Measurements from ENCODE around the gene UMODL1. TPM values are rescaled to one million over a fixed set of nuclear protein-coding genes. Genes with fewer than 3 reads are reported as not detected.

UMODL1 gene
- total RNA-seq, 3 donors from 2014 or later = 0.14 to 0.90 (median 0.16) TPM

DNA sequence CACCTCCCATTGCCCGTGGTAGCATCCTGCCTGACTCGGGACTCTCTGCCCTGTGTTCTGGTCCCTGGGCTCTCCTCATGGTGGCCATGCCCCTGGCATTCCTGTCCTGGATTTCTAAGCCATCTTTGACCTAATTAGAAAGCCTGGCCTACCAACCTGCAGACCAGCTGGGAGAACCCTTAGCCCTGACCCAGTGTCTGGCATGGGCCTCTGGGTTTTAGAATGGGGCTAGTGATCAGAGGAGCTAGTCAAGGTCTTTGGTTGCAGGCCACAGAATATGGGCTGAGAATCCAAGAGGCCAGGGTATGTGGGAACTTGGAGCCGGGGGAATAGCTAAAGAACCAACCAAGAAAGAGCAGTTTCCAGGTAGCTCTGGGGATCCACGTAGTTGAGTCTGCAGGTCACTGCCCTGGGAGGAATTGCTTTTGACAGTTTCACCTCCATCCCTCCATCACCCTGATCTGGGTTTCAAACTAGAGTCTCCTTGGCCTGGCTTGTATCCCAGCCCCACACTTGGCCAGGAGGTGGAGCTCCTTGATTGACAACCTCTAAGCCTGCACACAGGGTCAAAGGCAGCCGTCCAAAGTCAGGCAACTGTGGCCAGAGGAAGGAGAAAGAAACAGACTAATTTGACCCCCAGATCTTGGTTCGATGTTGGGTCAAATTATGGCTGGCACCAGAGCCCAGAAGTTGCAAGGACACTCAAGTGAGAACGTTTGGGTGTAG lies 93.1 kb downstream of the UMODL1 start:
- intact Hi-C loops (cut with DNase I, micrococcal nuclease) = loop anchor here in 1 of 2 donors (5.0 kb wide), 1 partner anchor 93 kb away; no protein-coding TSS in a partner anchor
- ATAC-seq = peak; percentile 90
- Histone ChIP-seq H3K4me3 (no peak overlapping the region), H3K36me3 (ENCODE audit: low read depth) (no peaks in the 10 kb centered on the region), H3K4me1 (ENCODE audit: low read depth) (peaks cover 15% of the 10 kb centered on the region), H3K9me3 (no peaks in the 10 kb centered on the region)
- TF ChIP-seq, protein P1, sequence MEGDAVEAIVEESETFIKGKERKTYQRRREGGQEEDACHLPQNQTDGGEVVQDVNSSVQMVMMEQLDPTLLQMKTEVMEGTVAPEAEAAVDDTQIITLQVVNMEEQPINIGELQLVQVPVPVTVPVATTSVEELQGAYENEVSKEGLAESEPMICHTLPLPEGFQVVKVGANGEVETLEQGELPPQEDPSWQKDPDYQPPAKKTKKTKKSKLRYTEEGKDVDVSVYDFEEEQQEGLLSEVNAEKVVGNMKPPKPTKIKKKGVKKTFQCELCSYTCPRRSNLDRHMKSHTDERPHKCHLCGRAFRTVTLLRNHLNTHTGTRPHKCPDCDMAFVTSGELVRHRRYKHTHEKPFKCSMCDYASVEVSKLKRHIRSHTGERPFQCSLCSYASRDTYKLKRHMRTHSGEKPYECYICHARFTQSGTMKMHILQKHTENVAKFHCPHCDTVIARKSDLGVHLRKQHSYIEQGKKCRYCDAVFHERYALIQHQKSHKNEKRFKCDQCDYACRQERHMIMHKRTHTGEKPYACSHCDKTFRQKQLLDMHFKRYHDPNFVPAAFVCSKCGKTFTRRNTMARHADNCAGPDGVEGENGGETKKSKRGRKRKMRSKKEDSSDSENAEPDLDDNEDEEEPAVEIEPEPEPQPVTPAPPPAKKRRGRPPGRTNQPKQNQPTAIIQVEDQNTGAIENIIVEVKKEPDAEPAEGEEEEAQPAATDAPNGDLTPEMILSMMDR (IDR thresholded peaks at IDR 0.05) = peak; percentile 58
- DNase-seq = peak; percentile 80 to 90 (median 85)

GRCh38 chr21:42164818-42165217 lies 93.7 kb downstream of the UMODL1 start:
- intact Hi-C loops (cut with DNase I, micrococcal nuclease) = loop anchor here in 1 of 2 donors (5.0 kb wide), 1 partner anchor 92 kb away; no protein-coding TSS in a partner anchor
- peaks cover 18% of the 10 kb centered on the region for H3K4me1 ChIP-seq (ENCODE audit: low read depth)
- ATAC-seq = peak; percentile 77

GRCh38 chr21:42165901-42166300 lies 94.8 kb downstream of the UMODL1 start:
- TF ChIP-seq, protein P1 (IDR thresholded peaks at IDR 0.05) = no peak
- intact Hi-C loops (cut with DNase I, micrococcal nuclease) = no loop called here
- ATAC-seq (no peak), DNase-seq (no peak)
- H3K4me1 ChIP-seq (ENCODE audit: low read depth) = peaks cover 21% of the 10 kb centered on the region
- no peaks in the 10 kb centered on the region for H3K36me3 ChIP-seq (ENCODE audit: low read depth)
- no peaks in the 10 kb centered on the region for H3K9me3 ChIP-seq
- H3K4me3 ChIP-seq = no peak overlapping the region

More at GRCh38 chr21:42164818-42165217, 93.7 kb downstream of the UMODL1 start:
- DNase-seq = no peak
- H3K9me3 ChIP-seq = no peaks in the 10 kb centered on the region
- H3K4me3 ChIP-seq = no peak overlapping the region
- no peaks in the 10 kb centered on the region for H3K36me3 ChIP-seq (ENCODE audit: low read depth)
- TF ChIP-seq, protein P1 (IDR thresholded peaks at IDR 0.05) = no peak

GRCh38 chr21:42169758-42170157 lies 98.6 kb downstream of the UMODL1 start:
- Histone ChIP-seq H3K4me3 (no peak overlapping the region), H3K9me3 (no peaks in the 10 kb centered on the region), H3K36me3 (ENCODE audit: low read depth) (no peaks in the 10 kb centered on the region), H3K4me1 (ENCODE audit: low read depth) (peaks cover 13% of the 10 kb centered on the region)
- peak; percentile 63 for ATAC-seq
- TF ChIP-seq, protein P1 (IDR thresholded peaks at IDR 0.05) = no peak
- intact Hi-C loops (cut with DNase I, micrococcal nuclease) = no loop called here
- DNase-seq = no peak

GRCh38 chr21:42171091-42172053 lies 100.3 kb downstream of the UMODL1 start:
- Histone ChIP-seq H3K4me1 (ENCODE audit: low read depth) (peaks cover 9% of the 10 kb centered on the region), H3K4me3 (no peak overlapping the region), H3K9me3 (no peaks in the 10 kb centered on the region), H3K36me3 (ENCODE audit: low read depth) (no peaks in the 10 kb centered on the region)
- ATAC-seq = peak; percentile 92
- DNase-seq = peak; percentile 85 to 91 (median 86)
- TF ChIP-seq, protein P1 (IDR thresholded peaks at IDR 0.05) = no peak
- intact Hi-C loops (cut with DNase I, micrococcal nuclease) = no loop called here

Data from mucosa of descending colon (tissue), 3 donors.